Measurements from ENCODE around the gene TBX15. TPM values are rescaled to one million over a fixed set of nuclear protein-coding genes. Genes with fewer than 3 reads are reported as not detected.

Gene TBX15
- total and polyA plus RNA-seq, 11 donors, result 0.19 to 1.8 (median 0.63) TPM

DNA sequence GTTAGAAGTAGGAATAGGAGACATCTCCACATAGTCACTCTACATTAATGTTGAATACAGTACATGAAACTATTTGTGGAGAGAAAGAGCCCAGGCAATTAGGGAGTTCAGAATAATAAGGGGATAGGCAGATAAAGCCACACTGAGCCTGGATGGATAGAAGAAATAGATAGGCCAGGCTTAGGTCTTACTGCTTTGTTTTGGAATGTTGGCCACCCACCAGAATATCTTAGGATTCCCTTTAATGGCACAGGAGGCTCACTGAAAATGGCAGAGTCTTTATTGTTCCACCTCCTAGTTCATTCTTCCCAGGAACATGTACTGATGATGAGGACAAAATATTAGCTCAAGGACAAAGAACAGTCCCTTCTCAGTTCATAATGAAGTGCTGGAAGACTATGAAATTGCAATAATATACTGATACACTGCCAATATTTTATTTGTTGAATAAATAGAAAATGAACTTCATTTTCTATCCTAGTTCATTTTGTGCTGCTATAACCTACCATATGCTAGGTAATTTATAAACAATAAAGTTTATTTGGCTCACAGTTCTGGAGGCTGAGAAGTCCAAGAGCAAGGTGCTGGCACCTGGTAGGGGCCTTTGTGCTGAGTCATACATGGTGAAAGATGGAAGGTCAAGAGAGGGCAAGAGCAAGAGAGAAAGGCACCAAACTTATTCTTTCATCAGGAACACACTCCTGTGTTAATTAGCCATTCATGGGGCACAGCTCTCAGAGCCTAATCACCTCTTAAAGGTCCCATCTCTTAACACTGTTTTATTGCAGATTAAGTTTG is 87.3 kb downstream of the TBX15 start:
- Histone ChIP-seq H3K4me3 (no peak overlapping the region), H3K27ac (no peak overlapping the region), H3K27me3 (no peaks in the 10 kb centered on the region), H3K36me3 (no peaks in the 10 kb centered on the region), H3K9me3 (peaks cover 0 to 4% (median 0%) of the 10 kb centered on the region in 12 donors), H3K4me1 (peaks cover 0 to 7% (median 0%) of the 10 kb centered on the region in 12 donors)
- DNase-seq, result no peak
- intact Hi-C loops (cut with DNase I), result no loop called here
- TF ChIP-seq, protein P1, sequence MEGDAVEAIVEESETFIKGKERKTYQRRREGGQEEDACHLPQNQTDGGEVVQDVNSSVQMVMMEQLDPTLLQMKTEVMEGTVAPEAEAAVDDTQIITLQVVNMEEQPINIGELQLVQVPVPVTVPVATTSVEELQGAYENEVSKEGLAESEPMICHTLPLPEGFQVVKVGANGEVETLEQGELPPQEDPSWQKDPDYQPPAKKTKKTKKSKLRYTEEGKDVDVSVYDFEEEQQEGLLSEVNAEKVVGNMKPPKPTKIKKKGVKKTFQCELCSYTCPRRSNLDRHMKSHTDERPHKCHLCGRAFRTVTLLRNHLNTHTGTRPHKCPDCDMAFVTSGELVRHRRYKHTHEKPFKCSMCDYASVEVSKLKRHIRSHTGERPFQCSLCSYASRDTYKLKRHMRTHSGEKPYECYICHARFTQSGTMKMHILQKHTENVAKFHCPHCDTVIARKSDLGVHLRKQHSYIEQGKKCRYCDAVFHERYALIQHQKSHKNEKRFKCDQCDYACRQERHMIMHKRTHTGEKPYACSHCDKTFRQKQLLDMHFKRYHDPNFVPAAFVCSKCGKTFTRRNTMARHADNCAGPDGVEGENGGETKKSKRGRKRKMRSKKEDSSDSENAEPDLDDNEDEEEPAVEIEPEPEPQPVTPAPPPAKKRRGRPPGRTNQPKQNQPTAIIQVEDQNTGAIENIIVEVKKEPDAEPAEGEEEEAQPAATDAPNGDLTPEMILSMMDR (IDR thresholded peaks at IDR 0.05), result no peak
- TF ChIP-seq POLR2A (IDR thresholded peaks at IDR 0.05), result no peak
- ATAC-seq, result no peak

- 66 to 72% (median 72%) methylated on average over 3 of the region's 3 CpGs for WGBS, 4 donors
- Histone ChIP-seq H3K27ac (no peak overlapping the region), H3K4me3 (no peak overlapping the region), H3K36me3 (no peaks in the 10 kb centered on the region), H3K4me1 (no peaks in the 10 kb centered on the region), H3K9me3 (peaks cover 0 to 4% (median 0%) of the 10 kb centered on the region in 12 donors), H3K27me3 (no peaks in the 10 kb centered on the region)
- intact Hi-C loops (cut with DNase I), result loop anchor here in 1 of 10 donors (2.0 kb wide), 1 partner anchor 59 kb away; no protein-coding TSS in a partner anchor
- no peak for DNase-seq
- no peak for ATAC-seq
- TF ChIP-seq POLR2A (IDR thresholded peaks at IDR 0.05), result no peak
- TF ChIP-seq, protein P1 (IDR thresholded peaks at IDR 0.05), result no peak
These were observed 88.8 kb downstream of the TBX15 start for GRCh38 chr1:118899340-118899739.

GRCh38 chr1:118898712-118899111 is 89.4 kb downstream of the TBX15 start:
- Histone ChIP-seq H3K36me3 (no peaks in the 10 kb centered on the region), H3K9me3 (peaks cover 0 to 4% (median 0%) of the 10 kb centered on the region in 12 donors), H3K27ac (no peak overlapping the region), H3K4me3 (no peak overlapping the region), H3K4me1 (no peaks in the 10 kb centered on the region), H3K27me3 (no peaks in the 10 kb centered on the region)
- 77 to 80% (median 80%) methylated on average over 3 of the region's 3 CpGs for WGBS, 4 donors
- TF ChIP-seq POLR2A (IDR thresholded peaks at IDR 0.05), result no peak
- TF ChIP-seq, protein P1 (IDR thresholded peaks at IDR 0.05), result no peak
- DNase-seq (no peak), ATAC-seq (no peak)
- intact Hi-C loops (cut with DNase I), result loop anchor here in 1 of 10 donors (2.0 kb wide), 1 partner anchor 58 kb away; no protein-coding TSS in a partner anchor

- Histone ChIP-seq H3K36me3 (no peaks in the 10 kb centered on the region), H3K27ac (no peak overlapping the region), H3K4me1 (no peaks in the 10 kb centered on the region), H3K4me3 (no peak overlapping the region), H3K27me3 (no peaks in the 10 kb centered on the region), H3K9me3 (peaks cover 0 to 4% (median 0%) of the 10 kb centered on the region in 12 donors)
- intact Hi-C loops (cut with DNase I), result no loop called here
- no peak for ATAC-seq
- DNase-seq, result no peak
- no peak for TF ChIP-seq POLR2A (IDR thresholded peaks at IDR 0.05)
- TF ChIP-seq, protein P1 (IDR thresholded peaks at IDR 0.05), result no peak
These were observed 91.7 kb downstream of the TBX15 start for GRCh38 chr1:118896416-118896815.
